Colonic mucosa (tissue), 4 donors: ENCODE results near the gene TAGLN2. TPM values are rescaled to one million over a fixed set of nuclear protein-coding genes. Genes with fewer than 3 reads are reported as not detected.
A peak's percentile ranks its signal among the peaks of the same experiment; 100 is the strongest.

Experiments used
- DNase-seq: peaks from one replicate; pipeline ENCODE4 v3.0.0-alpha.2; 2020
- H3K27ac ChIP-seq: fragments of 200-600 bp; one replicate; pipeline ENCODE4 v1.8.0; 2021
- H3K27me3 ChIP-seq: fragments of 200-600 bp; one replicate; pipeline ENCODE4 v1.8.0; 2021
- H3K36me3 ChIP-seq: fragments of 200-600 bp; one replicate; pipeline ENCODE4 v1.8.0; 2021
- H3K4me1 ChIP-seq: fragments of 200-600 bp; one replicate; pipeline ENCODE4 v1.8.0; 2021; ENCODE audit warnings: mild to moderate bottlenecking
- H3K4me3 ChIP-seq: fragments of 200-600 bp; one replicate; pipeline ENCODE4 v1.8.0; 2021
- H3K9ac ChIP-seq, 2 donors: one replicate each; pipeline ENCODE4 v1.7.0; 2013; ENCODE audit warnings: control low read depth in 2 of 2, low read depth in 2 of 2, low read length in 2 of 2
- H3K9me3 ChIP-seq: fragments of 200-600 bp; one replicate; pipeline ENCODE4 v1.8.0; 2021
- intact Hi-C: fragments of 100-400 bp; cut with DNase I; formaldehyde crosslinking; loops from one replicate; pipeline ENCODE4 v1.14.1; 2022
- total RNA-seq, 2 donors: library from RNA; stranded (reverse); fragmentation: NEBNext Ultra II Directional in 1 of 2; extraction: Animal tissue kit (Norgen Biotek cat#: 25700) in 1 of 2; gene quantifications; one replicate each; pipeline ENCODE4 v1.2.1, GENCODE V29; 2021
- TF ChIP-seq, protein P1 (sequence below): fragments of 200-600 bp; IDR thresholded peaks from one replicate; pipeline ENCODE4 v1.8.0; 2022; ENCODE audit warnings: antibody characterized with exemption, mild to moderate bottlenecking
- donor health status: healthy.
- donor health status: DM: no; HTN: no; CAD: no.
- donor health status: DM: no; HTN: no; CAD: no.

Gene TAGLN2
- total RNA-seq, 2 donors from 2014 or later: 354 to 515 TPM

DNA sequence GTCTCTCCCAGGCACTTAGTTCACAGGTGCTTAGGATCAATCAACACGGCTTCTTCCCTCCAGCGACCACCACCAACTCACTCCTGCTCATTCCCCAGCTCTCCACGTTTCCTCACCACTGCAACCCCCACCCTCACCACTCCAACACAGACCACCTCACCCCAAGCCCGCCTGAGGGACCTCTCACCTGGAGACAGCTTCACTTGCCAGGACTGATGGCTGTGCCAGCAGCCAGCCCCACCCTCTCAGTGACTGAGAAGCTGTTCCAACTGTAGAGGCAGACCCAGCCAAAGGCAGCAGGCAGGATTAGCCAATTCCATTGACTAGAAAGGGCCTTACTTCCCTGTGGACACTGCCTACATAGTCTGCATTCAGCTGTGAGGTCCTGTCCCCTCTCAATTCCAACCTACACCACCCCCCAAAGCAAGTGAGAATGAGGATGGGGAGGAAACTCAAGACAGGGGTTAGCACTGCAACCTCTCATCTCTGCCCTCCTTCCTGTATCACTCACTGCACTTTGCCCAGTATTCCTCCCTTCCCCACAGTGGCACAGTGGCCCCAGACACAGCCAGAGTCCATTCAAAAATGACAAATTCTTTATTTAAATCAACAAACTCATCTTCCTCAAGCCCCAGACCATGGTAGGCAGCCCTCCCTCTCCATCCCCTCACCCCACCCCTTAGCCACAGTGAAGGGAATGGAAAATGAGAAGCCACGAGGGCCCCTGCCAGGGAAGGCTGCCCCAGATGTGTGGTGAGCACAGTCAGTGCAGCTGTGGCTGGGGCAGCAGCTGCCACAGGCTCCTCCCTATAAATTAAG is 7.6 kb downstream of the TAGLN2 start:
- Histone ChIP-seq H3K27ac (no peak overlapping the region), H3K9me3 (no peaks in the 10 kb centered on the region), H3K9ac (peak overlapping the region in 1 of 2 donors; percentile 51), H3K36me3 (peaks cover 19% of the 10 kb centered on the region), H3K4me3 (no peak overlapping the region), H3K27me3 (no peaks in the 10 kb centered on the region), H3K4me1 (no peaks in the 10 kb centered on the region)
- intact Hi-C loops: no loop called here
- no peak for DNase-seq
- TF ChIP-seq, protein P1, sequence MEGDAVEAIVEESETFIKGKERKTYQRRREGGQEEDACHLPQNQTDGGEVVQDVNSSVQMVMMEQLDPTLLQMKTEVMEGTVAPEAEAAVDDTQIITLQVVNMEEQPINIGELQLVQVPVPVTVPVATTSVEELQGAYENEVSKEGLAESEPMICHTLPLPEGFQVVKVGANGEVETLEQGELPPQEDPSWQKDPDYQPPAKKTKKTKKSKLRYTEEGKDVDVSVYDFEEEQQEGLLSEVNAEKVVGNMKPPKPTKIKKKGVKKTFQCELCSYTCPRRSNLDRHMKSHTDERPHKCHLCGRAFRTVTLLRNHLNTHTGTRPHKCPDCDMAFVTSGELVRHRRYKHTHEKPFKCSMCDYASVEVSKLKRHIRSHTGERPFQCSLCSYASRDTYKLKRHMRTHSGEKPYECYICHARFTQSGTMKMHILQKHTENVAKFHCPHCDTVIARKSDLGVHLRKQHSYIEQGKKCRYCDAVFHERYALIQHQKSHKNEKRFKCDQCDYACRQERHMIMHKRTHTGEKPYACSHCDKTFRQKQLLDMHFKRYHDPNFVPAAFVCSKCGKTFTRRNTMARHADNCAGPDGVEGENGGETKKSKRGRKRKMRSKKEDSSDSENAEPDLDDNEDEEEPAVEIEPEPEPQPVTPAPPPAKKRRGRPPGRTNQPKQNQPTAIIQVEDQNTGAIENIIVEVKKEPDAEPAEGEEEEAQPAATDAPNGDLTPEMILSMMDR: no peak

DNA sequence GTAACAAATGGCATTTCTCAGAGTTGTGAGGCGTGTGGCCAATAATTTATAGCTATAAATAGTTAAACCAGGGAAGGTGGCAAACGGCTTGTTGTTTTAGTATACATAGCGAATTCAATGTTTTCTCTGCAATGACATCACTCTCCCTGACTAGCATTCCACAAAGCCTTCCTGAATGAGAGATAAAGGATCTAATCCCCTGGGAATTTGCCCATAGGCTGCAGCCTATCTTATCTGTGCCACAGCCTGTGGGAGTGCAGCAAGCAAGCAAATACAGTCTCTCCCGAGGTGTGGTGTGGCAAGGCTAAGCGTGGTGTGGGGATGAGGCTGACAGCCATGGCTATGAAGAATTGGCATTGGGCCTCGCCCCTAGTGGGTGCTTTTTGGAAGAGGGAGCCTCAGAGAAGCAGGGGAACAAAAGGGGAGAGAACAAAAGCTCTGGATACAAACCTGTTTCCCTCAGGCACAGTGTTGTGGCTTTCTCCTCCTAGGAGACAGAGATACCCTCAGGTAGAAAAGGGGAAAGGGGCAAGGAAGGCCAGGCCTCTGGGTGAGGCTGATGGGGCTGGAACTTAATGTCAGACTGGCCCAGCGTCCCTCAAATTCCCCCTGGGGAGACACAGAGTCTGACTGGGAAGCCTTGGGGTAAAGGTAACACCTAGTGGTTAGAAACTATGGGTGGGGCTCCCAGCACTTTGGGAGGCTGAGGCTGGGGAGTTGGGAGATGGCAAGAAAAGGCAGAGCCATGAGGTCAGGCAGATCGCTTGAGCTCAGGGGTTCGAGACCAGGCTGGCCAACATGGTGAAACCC is 8.9 kb downstream of the TAGLN2 start:
- peak overlapping the region; percentile 13 for H3K27ac ChIP-seq
- H3K9ac ChIP-seq: peak overlapping the region in 1 of 2 donors; percentile 14
- no peaks in the 10 kb centered on the region for H3K9me3 ChIP-seq
- no peaks in the 10 kb centered on the region for H3K27me3 ChIP-seq
- DNase-seq: no peak
- intact Hi-C loops: no loop called here
- no peak overlapping the region for H3K4me3 ChIP-seq
- H3K4me1 ChIP-seq: no peaks in the 10 kb centered on the region
- TF ChIP-seq, protein P1: no peak
- peaks cover 19% of the 10 kb centered on the region for H3K36me3 ChIP-seq

DNA sequence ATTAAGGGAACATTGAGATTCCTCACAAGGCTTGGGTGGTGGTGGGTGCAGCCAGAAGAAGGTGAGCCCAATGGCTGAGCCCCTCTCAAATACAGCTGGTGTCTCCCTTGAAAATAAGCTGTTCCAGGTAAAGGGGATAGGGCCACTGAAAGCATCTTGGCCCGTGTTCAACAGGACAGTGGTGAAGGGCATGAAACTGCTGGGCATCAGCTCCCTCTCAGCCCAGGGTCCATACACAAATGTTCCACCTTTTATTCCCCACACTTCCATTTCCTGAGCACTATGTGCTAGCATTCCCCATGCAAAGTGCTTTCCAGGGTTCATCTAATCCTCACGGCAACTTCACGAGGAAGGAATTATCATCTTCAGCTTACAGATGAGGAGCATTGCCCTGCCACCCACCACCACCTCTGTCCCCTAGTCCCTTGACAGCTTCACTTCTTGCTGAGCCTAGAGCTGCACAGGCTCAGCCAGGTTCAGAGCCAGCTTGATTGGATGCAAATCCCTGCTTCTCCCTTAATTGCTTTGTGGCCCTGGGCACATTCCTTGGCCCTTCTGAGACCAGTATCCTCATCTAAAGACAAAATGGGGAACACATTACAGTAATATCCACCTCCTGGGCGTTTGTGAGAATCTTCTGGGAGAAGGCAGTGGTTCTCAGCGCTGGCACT is 9.6 kb downstream of the TAGLN2 start:
- Histone ChIP-seq H3K4me3 (no peak overlapping the region), H3K9ac (no peak overlapping the region), H3K4me1 (no peaks in the 10 kb centered on the region), H3K9me3 (no peaks in the 10 kb centered on the region), H3K36me3 (peaks cover 19% of the 10 kb centered on the region), H3K27me3 (no peaks in the 10 kb centered on the region), H3K27ac (peak overlapping the region; percentile 13)
- TF ChIP-seq, protein P1: no peak
- intact Hi-C loops: no loop called here
- DNase-seq: no peak

GRCh38 chr1:159914252-159915018 is 10.9 kb downstream of the TAGLN2 start:
- Histone ChIP-seq H3K9ac (peak overlapping the region in 1 of 2 donors; percentile 34), H3K4me1 (no peaks in the 10 kb centered on the region), H3K27ac (peak overlapping the region; percentile 46), H3K36me3 (peaks cover 11% of the 10 kb centered on the region), H3K4me3 (no peak overlapping the region), H3K9me3 (no peaks in the 10 kb centered on the region), H3K27me3 (no peaks in the 10 kb centered on the region)
- no peak for DNase-seq
- intact Hi-C loops: no loop called here
- TF ChIP-seq, protein P1: no peak
